Measurements from ENCODE around the gene COPZ1. TPM values are rescaled to one million over a fixed set of nuclear protein-coding genes. Genes with fewer than 3 reads are reported as not detected.
"Not testable (repeated sequence)": the region's sequence is repeated elsewhere in the genome, so short reads cannot be mapped to it uniquely, and the experiment has no call there.

The COPZ1 gene
- total RNA-seq, 1 donor from 2014 or later = 116 TPM

DNA sequence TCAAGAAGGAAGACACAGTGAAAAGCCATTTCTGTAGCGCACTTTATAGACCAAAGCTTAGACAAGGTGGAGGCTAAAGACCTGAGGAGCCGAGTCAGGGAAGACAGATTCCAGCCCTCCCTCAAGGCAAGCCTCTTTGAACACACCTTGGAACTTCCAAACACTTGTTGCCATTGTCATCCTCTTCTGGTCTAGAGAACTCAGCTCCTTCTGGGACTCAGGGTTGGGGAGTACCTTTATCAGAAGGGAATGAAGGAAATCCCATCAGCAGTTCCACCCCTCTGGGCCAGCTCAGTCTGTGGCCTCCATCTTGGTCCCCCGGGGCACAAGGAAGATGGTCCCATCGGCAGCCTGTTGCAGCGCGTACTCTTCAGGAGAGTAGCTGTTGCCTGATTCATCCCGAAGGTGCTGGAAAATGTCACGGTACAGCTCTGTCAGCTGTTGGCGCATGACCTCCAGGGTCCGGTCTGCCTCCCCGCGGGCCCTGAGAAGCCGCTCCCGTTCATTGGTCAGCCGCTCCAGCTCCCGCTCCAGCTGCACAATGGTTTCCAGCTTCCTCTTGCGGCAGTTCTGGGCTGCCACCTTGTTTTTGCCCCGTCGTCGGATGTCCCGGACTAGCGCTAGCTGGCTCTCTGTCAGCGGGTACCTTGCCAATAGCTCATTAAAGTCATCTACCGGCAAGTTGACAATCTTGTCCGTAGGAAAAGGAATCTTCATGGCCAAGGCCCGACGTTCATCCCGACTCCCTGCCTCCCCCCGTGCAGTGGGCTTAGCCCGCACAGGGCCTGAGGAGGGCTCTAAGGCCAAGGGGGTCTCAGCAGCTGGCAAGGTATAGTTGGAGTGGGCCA is 32.6 kb upstream of the COPZ1 start:
- DNase-seq = no peak
- no peak for ATAC-seq (ENCODE audit: poor library complexity)
- intact Hi-C loops (cut with DNase I) = loop anchor here (5.0 kb wide), 1 partner anchor 65 kb away; no protein-coding TSS in a partner anchor

GRCh38 chr12:54292931-54293241 is 32.0 kb upstream of the COPZ1 start:
- DNase-seq (no peak), ATAC-seq (ENCODE audit: poor library complexity) (no peak)
- intact Hi-C loops (cut with DNase I) = loop anchor here (5.0 kb wide), 1 partner anchor 64 kb away; no protein-coding TSS in a partner anchor

DNA sequence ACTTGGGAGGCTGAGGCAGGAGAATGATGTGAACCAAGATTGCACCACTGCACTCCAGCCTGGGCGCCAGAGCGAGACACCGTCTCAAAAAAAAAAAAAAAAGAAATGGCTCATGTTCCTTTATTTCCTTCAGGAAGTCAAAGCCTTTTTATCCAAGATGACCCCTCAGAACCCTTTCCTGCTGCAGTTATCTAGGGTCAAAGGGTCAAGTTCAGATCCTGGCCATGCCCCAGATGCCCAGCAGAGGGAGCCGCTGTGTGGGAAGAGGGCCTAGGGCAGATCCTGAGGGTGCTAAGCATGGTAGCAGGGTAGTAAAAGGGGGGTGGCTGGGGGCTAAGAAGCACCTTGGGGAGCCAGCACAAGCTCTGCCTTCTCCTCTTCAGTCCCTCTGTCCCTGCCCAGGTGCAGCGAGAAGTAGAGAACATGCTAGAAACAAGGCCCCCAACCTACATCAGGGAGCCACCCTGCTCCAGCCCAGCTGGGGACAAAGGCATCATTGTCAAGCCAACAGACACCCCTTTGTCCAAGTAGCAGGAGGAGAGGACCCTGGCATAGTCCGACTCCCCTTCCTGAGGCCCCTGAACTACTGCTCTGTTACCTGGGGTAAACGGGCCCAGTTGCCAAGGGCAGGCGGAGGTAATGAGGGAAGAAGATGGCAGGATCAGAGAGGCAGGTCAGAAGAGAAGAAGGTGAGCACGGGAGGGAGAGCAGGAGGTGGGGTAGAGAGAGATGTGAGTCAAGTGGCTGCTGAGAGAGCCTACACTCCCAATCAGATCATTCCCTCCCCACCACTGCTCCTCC is 30.6 kb upstream of the COPZ1 start:
- peak; percentile 73 for ATAC-seq (ENCODE audit: poor library complexity)
- peak; percentile 69 for DNase-seq
- intact Hi-C loops (cut with DNase I) = loop anchor here (5.0 kb wide), 1 partner anchor 63 kb away; no protein-coding TSS in a partner anchor

DNA sequence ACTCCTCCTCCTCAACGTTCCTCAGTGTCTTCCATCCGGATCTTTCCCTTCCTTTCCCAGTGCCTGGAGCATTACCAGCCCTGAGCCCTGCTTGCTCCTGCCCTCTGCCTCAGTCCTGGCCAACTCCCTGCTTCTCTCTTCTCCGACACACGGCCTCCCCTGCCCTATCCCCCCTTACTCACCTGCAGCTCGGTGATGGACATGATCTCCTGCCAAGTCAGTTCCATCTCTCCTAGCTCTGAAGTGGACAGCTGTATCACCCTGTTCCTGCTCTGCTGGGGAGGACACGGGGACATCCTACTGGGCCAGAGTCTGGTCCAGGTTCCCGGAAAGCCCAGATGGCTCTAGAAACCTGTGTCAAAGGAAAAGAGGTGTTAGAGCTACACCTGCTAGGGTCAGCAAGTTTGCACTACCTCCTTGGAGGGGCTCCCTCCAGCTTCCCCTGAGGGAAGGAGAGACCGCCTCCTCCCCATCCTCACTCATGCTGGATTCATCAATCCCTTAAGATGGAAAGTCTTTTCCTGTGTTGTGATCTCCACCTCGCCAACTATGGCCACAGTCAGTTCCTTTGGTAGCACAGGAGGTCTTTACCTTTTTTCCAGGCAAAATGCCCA is 29.9 kb upstream of the COPZ1 start:
- no peak for ATAC-seq (ENCODE audit: poor library complexity)
- intact Hi-C loops (cut with DNase I) = loop anchor here (5.0 kb wide), 1 partner anchor 62 kb away; no protein-coding TSS in a partner anchor
- DNase-seq = no peak

GRCh38 chr12:54296393-54297099 is 28.4 kb upstream of the COPZ1 start:
- intact Hi-C loops (cut with DNase I) = no loop called here
- ATAC-seq (ENCODE audit: poor library complexity) (no peak), DNase-seq (no peak)

DNA sequence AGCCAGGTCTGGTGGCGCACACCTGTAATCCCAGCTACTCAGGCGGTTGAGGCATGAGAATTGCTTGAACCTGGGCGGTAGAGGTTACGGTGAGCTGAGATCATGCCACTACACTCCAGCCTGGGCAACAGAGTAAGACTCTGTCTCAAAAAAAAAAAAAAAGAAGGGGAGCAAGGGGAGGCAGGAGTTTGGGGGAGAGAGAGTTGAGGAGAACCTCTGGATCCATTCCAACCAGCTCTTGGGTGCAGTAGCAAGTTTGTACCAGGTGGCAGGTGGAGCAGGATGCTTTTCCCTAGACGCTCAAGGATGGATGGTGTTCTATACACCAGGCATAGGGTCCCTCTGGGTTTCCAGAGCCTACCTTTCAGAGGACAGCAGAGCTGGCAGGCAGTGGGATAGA is 26.0 kb upstream of the COPZ1 start:
- ATAC-seq (ENCODE audit: poor library complexity) = no peak
- intact Hi-C loops (cut with DNase I) = no loop called here
- DNase-seq = no peak

DNA sequence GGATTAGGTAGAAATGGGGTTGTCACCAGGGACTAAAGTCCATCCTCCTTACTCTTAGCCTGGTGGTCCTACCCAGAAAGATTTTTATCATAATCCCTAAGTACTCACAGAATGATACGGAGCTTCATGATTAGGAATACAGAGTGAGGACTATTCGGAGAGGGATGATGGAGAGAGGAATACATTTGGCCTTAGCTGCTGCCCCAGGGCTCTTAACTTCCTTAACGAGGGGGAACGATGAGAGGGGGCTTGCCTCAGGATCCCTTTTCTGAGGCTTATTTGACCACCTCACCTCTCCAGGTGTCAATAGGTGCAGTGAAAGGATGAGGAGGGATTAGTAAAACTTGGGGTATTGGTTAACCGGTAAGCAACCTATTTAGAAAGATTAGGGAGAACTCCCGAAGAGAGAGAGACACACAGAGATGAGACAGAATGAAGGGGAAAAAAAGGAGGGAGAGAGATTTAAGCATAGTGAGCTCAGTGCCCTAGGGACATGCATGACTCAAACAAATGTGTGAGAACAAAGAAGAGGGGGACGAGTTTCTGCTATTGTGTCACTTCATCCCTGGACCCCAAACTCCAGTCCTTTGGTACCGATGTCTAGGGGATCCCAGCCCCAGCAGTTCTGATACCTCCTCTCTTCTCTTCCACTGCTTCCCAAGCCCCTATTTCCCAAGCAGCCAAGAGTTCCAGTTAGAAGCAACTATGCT is 25.3 kb upstream of the COPZ1 start:
- no peak for DNase-seq
- intact Hi-C loops (cut with DNase I) = no loop called here
- ATAC-seq (ENCODE audit: poor library complexity) = no peak

DNA sequence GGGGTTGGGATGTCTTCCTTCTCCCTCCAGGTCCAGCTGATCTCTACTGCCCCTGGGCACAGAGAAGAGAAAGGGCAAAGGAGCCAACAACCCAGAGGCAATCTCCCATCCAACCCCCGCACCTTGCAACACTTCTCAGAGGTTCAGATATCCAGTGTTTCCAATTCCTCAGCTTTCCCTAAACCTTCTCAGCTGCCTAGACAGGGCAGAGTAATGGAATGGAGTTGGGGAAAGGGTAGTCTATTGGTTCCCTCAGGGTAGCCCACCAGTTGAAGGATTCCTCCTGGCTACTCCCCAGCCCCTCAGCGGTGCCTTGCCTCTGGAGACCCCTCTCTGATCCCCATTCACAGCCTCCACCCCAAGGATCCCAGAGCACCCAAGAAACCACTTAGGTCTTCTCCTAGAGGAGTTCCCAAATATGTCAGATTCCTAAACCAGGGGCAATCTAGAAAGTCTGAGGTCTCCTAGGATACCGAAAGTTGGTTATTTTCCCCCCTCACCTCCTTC is 24.7 kb upstream of the COPZ1 start:
- no peak for DNase-seq
- intact Hi-C loops (cut with DNase I) = no loop called here
- ATAC-seq (ENCODE audit: poor library complexity) = no peak

DNA sequence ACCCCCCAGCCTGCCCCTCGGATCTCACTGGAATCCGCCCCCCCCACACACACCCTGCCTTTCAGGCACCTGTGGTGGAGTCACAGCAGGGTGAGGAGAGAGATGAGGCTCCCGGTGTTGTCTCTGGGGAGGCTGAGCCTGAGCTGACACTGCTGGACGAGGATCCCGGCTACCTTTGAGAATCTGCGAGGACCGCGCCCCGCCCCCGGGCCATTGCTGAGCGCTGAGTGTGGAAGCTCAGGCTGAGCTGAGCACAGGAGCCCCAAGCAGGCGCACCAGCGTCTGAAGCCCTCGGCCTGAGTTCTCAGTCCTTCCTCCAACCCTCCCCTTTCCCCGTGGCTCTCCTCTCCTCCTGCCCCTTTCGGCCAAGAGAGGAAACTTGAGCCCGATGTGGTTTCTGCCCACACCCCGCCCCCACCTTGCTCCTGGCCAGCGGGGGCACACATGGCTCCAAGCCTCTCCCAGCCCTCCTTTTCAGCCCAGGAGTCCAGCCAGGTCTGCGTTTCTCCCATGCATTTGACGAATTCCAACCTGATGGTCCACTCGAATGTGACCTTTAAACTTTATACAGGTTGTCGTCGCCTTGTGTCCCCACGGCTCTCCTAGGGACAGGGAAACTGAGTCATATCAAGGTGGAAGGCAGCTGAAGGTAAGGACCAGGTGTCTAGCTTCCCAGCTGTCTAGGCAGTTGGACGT is 24.1 kb upstream of the COPZ1 start, which contains the start of gene NFE2:
NFE2 (minus strand) TSS at position 284 of the 696 bp plus-strand sequence. CDS start 5,767 bp downstream, outside the sequence.
- intact Hi-C loops (cut with DNase I) = no loop called here
- DNase-seq = peak; percentile 77
- ATAC-seq (ENCODE audit: poor library complexity) = peak; percentile 60

DNA sequence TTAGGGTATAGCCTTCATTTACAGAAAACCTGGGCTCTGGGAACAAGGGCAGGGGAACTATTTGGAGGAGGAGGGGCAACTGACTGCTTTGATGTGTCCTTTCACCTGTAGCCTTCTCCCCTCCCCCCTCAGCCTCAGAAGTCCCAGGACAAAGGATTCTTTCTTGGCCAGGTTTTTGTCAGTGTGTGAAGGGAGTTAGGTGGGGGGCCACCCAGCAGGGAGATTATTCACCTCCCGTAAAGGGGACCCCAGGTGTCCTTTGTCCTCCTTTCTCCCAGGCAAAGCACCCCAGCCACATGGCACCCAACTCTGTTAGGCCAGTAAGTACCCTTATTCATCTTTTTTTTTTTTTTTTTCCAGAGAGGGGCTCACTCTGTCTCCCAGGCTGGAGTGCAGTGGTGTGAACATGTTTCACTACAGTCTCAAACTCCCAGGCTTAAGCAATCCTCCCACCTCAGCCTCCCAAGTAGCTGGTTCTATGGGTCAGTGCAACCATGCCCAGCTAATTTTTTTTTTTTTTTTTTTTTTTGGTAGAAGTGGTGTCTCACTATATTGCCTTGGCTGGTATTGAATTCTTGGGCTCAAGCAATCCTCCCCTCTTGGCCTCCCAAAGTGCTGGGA is 23.4 kb upstream of the COPZ1 start:
- ATAC-seq (ENCODE audit: poor library complexity) = no peak
- intact Hi-C loops (cut with DNase I) = no loop called here
- no peak for DNase-seq

- no peak for DNase-seq
- intact Hi-C loops (cut with DNase I) = no loop called here
- ATAC-seq (ENCODE audit: poor library complexity) = no peak
Measured at GRCh38 chr12:54303640-54304039, 21.3 kb upstream of the COPZ1 start.

GRCh38 chr12:54304187-54304810 is 20.6 kb upstream of the COPZ1 start:
- ATAC-seq (ENCODE audit: poor library complexity) (peak; percentile 76), DNase-seq (peak; percentile 87)
- intact Hi-C loops (cut with DNase I) = no loop called here

GRCh38 chr12:54306925-54307741 is 17.8 kb upstream of the COPZ1 start:
- ATAC-seq (ENCODE audit: poor library complexity) (peak; percentile 79), DNase-seq (peak; percentile 92)
- intact Hi-C loops (cut with DNase I) = no loop called here

DNA sequence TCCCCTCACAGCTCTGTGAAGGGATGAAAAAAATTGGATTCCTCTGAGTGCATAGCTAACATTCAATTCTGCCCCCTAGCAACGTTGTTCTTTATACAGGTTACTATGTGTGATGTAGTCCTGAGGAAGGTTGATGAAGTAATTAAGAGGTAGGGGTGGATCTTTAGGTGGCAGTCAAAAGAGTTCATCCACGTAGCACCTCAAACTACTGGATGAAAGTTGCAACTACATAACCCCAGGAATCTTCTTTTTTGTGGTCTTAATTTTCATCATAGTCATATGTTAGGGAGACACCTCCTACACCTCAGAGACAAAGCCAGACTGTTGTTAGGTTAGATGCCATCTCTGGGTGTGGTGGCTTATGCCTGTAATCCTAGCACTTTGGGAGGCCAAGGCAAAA is 13.9 kb upstream of the COPZ1 start:
- no peak for ATAC-seq (ENCODE audit: poor library complexity)
- intact Hi-C loops (cut with DNase I) = no loop called here
- DNase-seq = no peak

- ATAC-seq (ENCODE audit: poor library complexity); intact Hi-C loops (cut with DNase I); DNase-seq: not testable (repeated sequence)
Measured at GRCh38 chr12:54312309-54312708, 12.6 kb upstream of the COPZ1 start.

- intact Hi-C loops (cut with DNase I) = no loop called here
- no peak for DNase-seq
- no peak for ATAC-seq (ENCODE audit: poor library complexity)
Measured at GRCh38 chr12:54321363-54321762, 3.6 kb upstream of the COPZ1 start.

Measured in Right ventricle myocardium superior (tissue), 1 donor.